ENCODE data around the gene APEH. TPM values are rescaled to one million over a fixed set of nuclear protein-coding genes. Genes with fewer than 3 reads are reported as not detected.

The APEH gene
- total and polyA plus RNA-seq, 2 of the 13 experiments (the other 11 are each of a cell fraction or from before 2014, with no cell fraction given) = 116 to 130 TPM

- peak; percentile 63 for TF ChIP-seq SRSF1 (optimal IDR thresholded peaks at IDR 0.05; ENCODE audit: low read depth, low read length)
- peak; percentile 56; the same call in 1 of the 2 replicates for TF ChIP-seq ZNF609 (CRISPR knock-in tag; IDR thresholded peaks at IDR 0.05; ENCODE audit: borderline replicate concordance)
- TF ChIP-seq ZNF17 (CRISPR knock-in tag; IDR thresholded peaks at IDR 0.05) = no peak
- TF ChIP-seq NRL (CRISPR knock-in tag; IDR thresholded peaks at IDR 0.05; ENCODE audit: borderline replicate concordance) = peak; percentile 84; the same call in 1 of the 2 replicates
- 0 out of 2 replicates have a peak, but pooled peaks have one; percentile 22 for TF ChIP-seq ZNF101 (CRISPR knock-in tag; IDR thresholded peaks at IDR 0.05; ENCODE audit: borderline replicate concordance, low read depth)
- TF ChIP-seq ARID3A (IDR thresholded peaks at IDR 0.05; ENCODE audit: low read depth, low read length) = no peak
- TF ChIP-seq ZNF850 (CRISPR knock-in tag; conservative IDR thresholded peaks at IDR 0.05) = no peak
- TF ChIP-seq E2F1 (CRISPR knock-in tag; IDR thresholded peaks at IDR 0.05) = peak; percentile 92
- TF ChIP-seq ZNF275 (CRISPR knock-in tag; IDR thresholded peaks at IDR 0.05; ENCODE audit: borderline replicate concordance) = 0 out of 2 replicates have a peak, but pooled peaks have one; percentile 70
- peak; percentile 84; the same call in 1 of the 2 replicates for TF ChIP-seq ZNF253 (CRISPR knock-in tag; IDR thresholded peaks at IDR 0.05; ENCODE audit: borderline replicate concordance)
- no peak for TF ChIP-seq ELF3 (CRISPR knock-in tag; IDR thresholded peaks at IDR 0.05)
- TF ChIP-seq AFF4 (CRISPR knock-in tag; IDR thresholded peaks at IDR 0.05) = no peak
- TF ChIP-seq HMGA1 (CRISPR knock-in tag; conservative IDR thresholded peaks at IDR 0.05) = no peak
- no peak for TF ChIP-seq ZMYM3 (CRISPR knock-in tag; IDR thresholded peaks at IDR 0.05)
Measured at GRCh38 chr3:49723628-49724551, 49.7 kb downstream of the APEH start, which contains the start of gene GMPPB (continued).
